Liver (tissue), 9 donors: ENCODE results near the gene TULP4. TPM values are rescaled to one million over a fixed set of nuclear protein-coding genes. Genes with fewer than 3 reads are reported as not detected.

Experiments
- DNase-seq: peaks from one replicate; pipeline ENCODE4 v3.0.0-alpha.2; 2017; ENCODE audit warnings: low spot score
- H3K27ac ChIP-seq, 2 donors: one replicate each; pipeline ENCODE4 v1.7.0; 2013; ENCODE audit warnings: inconsistent platforms in 2 of 2, low read length in 2 of 2, control low read depth in 1 of 2, low read depth in 1 of 2, mild to moderate bottlenecking in 1 of 2
- H3K27me3 ChIP-seq, 4 donors: one replicate each; pipeline versions ENCODE4 v1.6.1 to v1.7.0; 2013; ENCODE audit warnings: low read length in 3 of 4, inconsistent platforms in 1 of 4, mild to moderate bottlenecking in 1 of 4, moderate library complexity in 1 of 4; ENCODE audit not compliant: control insufficient read depth in 4 of 4, insufficient read depth in 4 of 4
- H3K36me3 ChIP-seq, 4 donors: one replicate each; pipeline versions ENCODE4 v1.6.1 to v1.7.0; 2013; ENCODE audit warnings: low read length in 3 of 4, mild to moderate bottlenecking in 3 of 4, low read depth in 1 of 4, moderate library complexity in 1 of 4; ENCODE audit not compliant: control insufficient read depth in 4 of 4, insufficient read depth in 3 of 4
- H3K4me1 ChIP-seq, 4 donors: one replicate each; pipeline versions ENCODE4 v1.6.1 to v1.7.0; 2013; ENCODE audit warnings: low read length in 3 of 4, mild to moderate bottlenecking in 3 of 4, moderate library complexity in 1 of 4; ENCODE audit not compliant: control insufficient read depth in 4 of 4, insufficient read depth in 4 of 4
- H3K4me3 ChIP-seq, 3 donors: one replicate each; pipeline versions ENCODE4 v1.6.1 to v1.7.0; 2013; ENCODE audit warnings: low read length in 3 of 3, control low read depth in 1 of 3, low read depth in 1 of 3, mild to moderate bottlenecking in 1 of 3
- H3K9ac ChIP-seq, 2 donors: one replicate each; pipeline ENCODE4 v1.7.0; 2013; ENCODE audit warnings: low read length in 2 of 2, mild to moderate bottlenecking in 2 of 2, moderate library complexity in 2 of 2, control low read depth in 1 of 2, low read depth in 1 of 2
- H3K9me3 ChIP-seq, 4 donors: one replicate each; pipeline versions ENCODE4 v1.6.1 to v1.7.0; 2013; ENCODE audit warnings: low read length in 3 of 4; ENCODE audit not compliant: control insufficient read depth in 4 of 4
- ATF3 ChIP-seq: IDR thresholded peaks from 2 replicates; pipeline ENCODE4 v1.6.1; 2016; ENCODE audit warnings: antibody characterized with exemption
- EGR1 ChIP-seq, 2 donors: IDR thresholded peaks; 2 replicates each; pipeline ENCODE4 v1.6.1; 2016 to 2018; ENCODE audit warnings: antibody characterized with exemption in 2 of 2, low read depth in 2 of 2
- FOXA1 ChIP-seq: IDR thresholded peaks from 2 replicates; pipeline ENCODE4 v1.6.1; 2016; ENCODE audit warnings: antibody characterized with exemption
- FOXA2 ChIP-seq: IDR thresholded peaks from 2 replicates; pipeline ENCODE4 v1.6.1; 2016; ENCODE audit warnings: antibody characterized with exemption
- GABPA ChIP-seq, 2 donors: IDR thresholded peaks in 1 of 2; conservative IDR thresholded peaks in 1 of 2; 2 replicates each; pipeline ENCODE4 v1.6.1; 2016; ENCODE audit warnings: antibody characterized with exemption in 2 of 2, mild to moderate bottlenecking in 1 of 2, moderate library complexity in 1 of 2
- HNF4A ChIP-seq, 2 donors: conservative IDR thresholded peaks; 2 replicates each; pipeline ENCODE4 v1.6.1; 2016; ENCODE audit warnings: antibody characterized with exemption in 2 of 2, mild to moderate bottlenecking in 2 of 2
- HNF4G ChIP-seq: IDR thresholded peaks from 2 replicates; pipeline ENCODE4 v1.6.1; 2016; ENCODE audit warnings: antibody characterized with exemption
- JUND ChIP-seq, 2 donors: IDR thresholded peaks; 2 replicates each; pipeline ENCODE4 v1.6.1; 2016; ENCODE audit warnings: antibody characterized with exemption in 2 of 2
- MAX ChIP-seq: IDR thresholded peaks from 2 replicates; pipeline ENCODE4 v1.6.1; 2016; ENCODE audit warnings: antibody characterized with exemption
- NR2F2 ChIP-seq: IDR thresholded peaks from 2 replicates; pipeline ENCODE4 v1.6.1; 2016; ENCODE audit warnings: antibody characterized with exemption
- RAD21 ChIP-seq, 2 donors: IDR thresholded peaks; 2 replicates each; pipeline ENCODE4 v1.6.1; 2016; ENCODE audit warnings: antibody characterized with exemption in 2 of 2, mild to moderate bottlenecking in 2 of 2
- REST ChIP-seq: IDR thresholded peaks from 2 replicates; pipeline ENCODE4 v1.6.1; 2016; ENCODE audit warnings: antibody characterized with exemption, mild to moderate bottlenecking
- RXRA ChIP-seq, 2 donors: IDR thresholded peaks; 2 replicates each; pipeline ENCODE4 v1.6.1; 2017 to 2018; ENCODE audit warnings: antibody characterized with exemption in 2 of 2, mild to moderate bottlenecking in 1 of 2
- SP1 ChIP-seq: IDR thresholded peaks from 2 replicates; pipeline ENCODE4 v1.6.1; 2018; ENCODE audit warnings: antibody characterized with exemption, mild to moderate bottlenecking
- TAF1 ChIP-seq: conservative IDR thresholded peaks from 2 replicates; pipeline ENCODE4 v1.6.1; 2016; ENCODE audit warnings: antibody characterized with exemption, mild to moderate bottlenecking
- YY1 ChIP-seq: IDR thresholded peaks from 2 replicates; pipeline ENCODE4 v1.6.1; 2016; ENCODE audit warnings: antibody characterized with exemption, mild to moderate bottlenecking
- ZBTB33 ChIP-seq: IDR thresholded peaks from 2 replicates; pipeline ENCODE4 v1.6.1; 2016; ENCODE audit warnings: antibody characterized with exemption
- WGBS: extraction: QIAGEN DNeasy Blood & Tissue Kit; methylation state at CpG from one replicate; pipeline ENCODE4 v1.1.7; 2013; 5-methylcytosine and 5-hydroxymethylcytosine counted together
- polyA plus RNA-seq, 2 donors: library from polyadenylated mRNA; stranded (reverse) in 1 of 2; unstranded in 1 of 2; fragments of 200-250 nt in 1 of 2; fragments of >200 nt in 1 of 2; fragmentation: Nextera tagmentation in 1 of 2; extraction: Ambion mirVana in 1 of 2; gene quantifications; one replicate each; pipeline versions ENCODE4 v1.2.1 to v1.2.3, GENCODE V29; 2013 to 2015
- total RNA-seq, 2 donors: library from RNA; depleted of rRNA; stranded (reverse); fragments of >200 nt; gene quantifications; one replicate each; pipeline ENCODE4 v1.2.3, GENCODE V29; 2014
- donor health status: healthy.
- donor health status: healthy.
- donor health status: healthy.
- donor health status: healthy.
- donor health status: healthy.

The TULP4 gene
- total and polyA plus RNA-seq, 4 donors, result 2.2 to 53.3 (median 18.0) TPM

- TF ChIP-seq MAX, result no peak
These were observed 227.1 kb downstream of the TULP4 start (continued) for GRCh38 chr6:158539413-158539812.

GRCh38 chr6:158539881-158540280, 227.6 kb downstream of the TULP4 start:
- H3K27me3 ChIP-seq, result peaks cover 0 to 8% (median 4%) of the 10 kb centered on the region in 4 donors
- H3K4me3 ChIP-seq, result no peak overlapping the region
- no peak overlapping the region for H3K9ac ChIP-seq
- no peaks in the 10 kb centered on the region for H3K36me3 ChIP-seq
- H3K9me3 ChIP-seq, result peaks cover 0 to 5% (median 2%) of the 10 kb centered on the region in 4 donors
- H3K4me1 ChIP-seq, result peaks cover 0 to 14% (median 10%) of the 10 kb centered on the region in 4 donors
- 85% methylated on average over 6 of the region's 6 CpGs for WGBS
- no peak overlapping the region for H3K27ac ChIP-seq
- no peak for TF ChIP-seq NR2F2
- TF ChIP-seq HNF4A (conservative IDR thresholded peaks at IDR 0.05), result no peak
- TF ChIP-seq ATF3, result no peak
- TF ChIP-seq MAX, result no peak
- no peak for TF ChIP-seq HNF4G
- no peak for TF ChIP-seq RXRA (IDR thresholded peaks at IDR 0.05)
- TF ChIP-seq JUND (IDR thresholded peaks at IDR 0.05), result no peak
- no peak for TF ChIP-seq TAF1
- TF ChIP-seq YY1, result no peak
- no peak for DNase-seq

- no peak for DNase-seq
- H3K4me3 ChIP-seq, result no peak overlapping the region
- WGBS, result 87% methylated on average over 12 of the region's 12 CpGs
- no peak overlapping the region for H3K9ac ChIP-seq
- H3K27ac ChIP-seq, result no peak overlapping the region
- peaks cover 0 to 1% (median 0%) of the 10 kb centered on the region in 4 donors for H3K27me3 ChIP-seq
- H3K36me3 ChIP-seq, result no peaks in the 10 kb centered on the region
- no peaks in the 10 kb centered on the region for H3K4me1 ChIP-seq
- no peaks in the 10 kb centered on the region for H3K9me3 ChIP-seq
- no peak for TF ChIP-seq HNF4G
- TF ChIP-seq REST, result no peak
- no peak for TF ChIP-seq JUND (IDR thresholded peaks at IDR 0.05)
- TF ChIP-seq MAX, result no peak
- TF ChIP-seq NR2F2, result no peak
- TF ChIP-seq ZBTB33, result no peak
- no peak for TF ChIP-seq ATF3
- TF ChIP-seq EGR1 (IDR thresholded peaks at IDR 0.05; ENCODE audit: low read depth in 2 of 2), result no peak
- TF ChIP-seq TAF1, result no peak
- no peak for TF ChIP-seq RAD21 (IDR thresholded peaks at IDR 0.05)
- TF ChIP-seq GABPA (IDR thresholded peaks at IDR 0.05 in 1 of 2, conservative IDR thresholded peaks at IDR 0.05 in 1 of 2), result no peak
- no peak for TF ChIP-seq RXRA (IDR thresholded peaks at IDR 0.05)
- TF ChIP-seq YY1, result no peak
- no peak for TF ChIP-seq SP1
- no peak for TF ChIP-seq FOXA1
- no peak for TF ChIP-seq HNF4A (conservative IDR thresholded peaks at IDR 0.05)
- TF ChIP-seq FOXA2, result no peak
These were observed 231.4 kb downstream of the TULP4 start for GRCh38 chr6:158543606-158544185.
